C4-2B (cell line): Measurements from ENCODE around the gene TMEM161B.

Source experiments
- ZFX ChIP-seq: fragments of 450-650 bp; IDR thresholded peaks from 2 replicates; pipeline ENCODE4 v1.6.1; 2017
- TF ChIP-seq, protein P1 (sequence below): fragments of 450-650 bp; conservative IDR thresholded peaks from 2 replicates; pipeline ENCODE4 v1.5.1; 2017; ENCODE audit warnings: mild to moderate bottlenecking

GRCh38 chr5:88207575-88207974 is 61.1 kb downstream of the TMEM161B start:
- TF ChIP-seq, protein P1, sequence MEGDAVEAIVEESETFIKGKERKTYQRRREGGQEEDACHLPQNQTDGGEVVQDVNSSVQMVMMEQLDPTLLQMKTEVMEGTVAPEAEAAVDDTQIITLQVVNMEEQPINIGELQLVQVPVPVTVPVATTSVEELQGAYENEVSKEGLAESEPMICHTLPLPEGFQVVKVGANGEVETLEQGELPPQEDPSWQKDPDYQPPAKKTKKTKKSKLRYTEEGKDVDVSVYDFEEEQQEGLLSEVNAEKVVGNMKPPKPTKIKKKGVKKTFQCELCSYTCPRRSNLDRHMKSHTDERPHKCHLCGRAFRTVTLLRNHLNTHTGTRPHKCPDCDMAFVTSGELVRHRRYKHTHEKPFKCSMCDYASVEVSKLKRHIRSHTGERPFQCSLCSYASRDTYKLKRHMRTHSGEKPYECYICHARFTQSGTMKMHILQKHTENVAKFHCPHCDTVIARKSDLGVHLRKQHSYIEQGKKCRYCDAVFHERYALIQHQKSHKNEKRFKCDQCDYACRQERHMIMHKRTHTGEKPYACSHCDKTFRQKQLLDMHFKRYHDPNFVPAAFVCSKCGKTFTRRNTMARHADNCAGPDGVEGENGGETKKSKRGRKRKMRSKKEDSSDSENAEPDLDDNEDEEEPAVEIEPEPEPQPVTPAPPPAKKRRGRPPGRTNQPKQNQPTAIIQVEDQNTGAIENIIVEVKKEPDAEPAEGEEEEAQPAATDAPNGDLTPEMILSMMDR = no peak
- TF ChIP-seq ZFX = no peak
